ENCODE measurements around the gene SAP130.

SAP130 gene

GRCh38 chr2:127969446-127969845, 58.4 kb downstream of the SAP130 start:
- Histone ChIP-seq H3K9ac (ENCODE audit: low read length) (no peak overlapping the region), H2AFZ (ENCODE audit: low read length) (no peak overlapping the region), H4K20me1 (ENCODE audit: insufficient read depth, low read length) (no peaks in the 10 kb centered on the region), H3K36me3 (replicated peaks; ENCODE audit: insufficient read depth, low read length) (no peaks in the 10 kb centered on the region), H3K79me2 (ENCODE audit: low read length) (no peaks in the 10 kb centered on the region), H3K4me1 (ENCODE audit: low read length) (no peaks in the 10 kb centered on the region), H3K4me3 (ENCODE audit: low read length) (no peak overlapping the region), H3K4me2 (ENCODE audit: low read depth, low read length) (no peak overlapping the region), H3K27ac (ENCODE audit: low read length) (no peak overlapping the region), H3K27me3 (replicated peaks; ENCODE audit: insufficient read depth, low read length) (no peaks in the 10 kb centered on the region), H3K9me3 (replicated peaks; ENCODE audit: insufficient read depth, low read length) (no peaks in the 10 kb centered on the region), H3F3A (ENCODE audit: insufficient read depth, low read length) (no peaks in the 10 kb centered on the region), H3K9me2 (replicated peaks; ENCODE audit: insufficient read depth, low read length) (no peaks in the 10 kb centered on the region)
- TF ChIP-seq EZH2phosphoT487 (IDR thresholded peaks at IDR 0.05; ENCODE audit: low read length) (no peak), CTCF (IDR thresholded peaks at IDR 0.05; ENCODE audit: low read length) (no peak), EZH2 (optimal IDR thresholded peaks at IDR 0.05; ENCODE audit: low read depth, low read length) (no peak)
- no peak for DNase-seq

GRCh38 chr2:127968610-127969339, 59.1 kb downstream of the SAP130 start:
- no peak overlapping the region for H3K4me3 ChIP-seq (ENCODE audit: low read length)
- H4K20me1 ChIP-seq (ENCODE audit: insufficient read depth, low read length): no peaks in the 10 kb centered on the region
- no peak for DNase-seq
- H3K27me3 ChIP-seq (replicated peaks; ENCODE audit: insufficient read depth, low read length): no peaks in the 10 kb centered on the region
- H3K36me3 ChIP-seq (replicated peaks; ENCODE audit: insufficient read depth, low read length): 0 out of 2 replicates have a peak, but pooled peaks cover 1% of the 10 kb centered on the region
- no peak overlapping the region for H3K27ac ChIP-seq (ENCODE audit: low read length)
- no peak overlapping the region for H3K9ac ChIP-seq (ENCODE audit: low read length)
- H3K9me2 ChIP-seq (replicated peaks; ENCODE audit: insufficient read depth, low read length): no peaks in the 10 kb centered on the region
- TF ChIP-seq CTCF (IDR thresholded peaks at IDR 0.05; ENCODE audit: low read length) (no peak), EZH2phosphoT487 (IDR thresholded peaks at IDR 0.05; ENCODE audit: low read length) (no peak), EZH2 (optimal IDR thresholded peaks at IDR 0.05; ENCODE audit: low read depth, low read length) (no peak)
- H3K79me2 ChIP-seq (ENCODE audit: low read length): no peaks in the 10 kb centered on the region
- no peak overlapping the region for H2AFZ ChIP-seq (ENCODE audit: low read length)
- no peaks in the 10 kb centered on the region for H3K9me3 ChIP-seq (replicated peaks; ENCODE audit: insufficient read depth, low read length)
- H3F3A ChIP-seq (ENCODE audit: insufficient read depth, low read length): no peaks in the 10 kb centered on the region
- H3K4me1 ChIP-seq (ENCODE audit: low read length): no peaks in the 10 kb centered on the region
- no peak overlapping the region for H3K4me2 ChIP-seq (ENCODE audit: low read depth, low read length)

- H2AFZ ChIP-seq (ENCODE audit: low read length): no peak overlapping the region
- H3K4me3 ChIP-seq (ENCODE audit: low read length): no peak overlapping the region
- H3K36me3 ChIP-seq (replicated peaks; ENCODE audit: insufficient read depth, low read length): 0 out of 2 replicates have a peak, but pooled peaks cover 3% of the 10 kb centered on the region
- no peaks in the 10 kb centered on the region for H3K27me3 ChIP-seq (replicated peaks; ENCODE audit: insufficient read depth, low read length)
- no peaks in the 10 kb centered on the region for H3K79me2 ChIP-seq (ENCODE audit: low read length)
- H3F3A ChIP-seq (ENCODE audit: insufficient read depth, low read length): no peaks in the 10 kb centered on the region
- TF ChIP-seq EZH2 (optimal IDR thresholded peaks at IDR 0.05; ENCODE audit: low read depth, low read length) (no peak), EZH2phosphoT487 (IDR thresholded peaks at IDR 0.05; ENCODE audit: low read length) (no peak), CTCF (IDR thresholded peaks at IDR 0.05; ENCODE audit: low read length) (no peak)
- H3K9ac ChIP-seq (ENCODE audit: low read length): no peak overlapping the region
- no peak overlapping the region for H3K4me2 ChIP-seq (ENCODE audit: low read depth, low read length)
- H3K27ac ChIP-seq (ENCODE audit: low read length): no peak overlapping the region
- no peaks in the 10 kb centered on the region for H4K20me1 ChIP-seq (ENCODE audit: insufficient read depth, low read length)
- no peaks in the 10 kb centered on the region for H3K9me3 ChIP-seq (replicated peaks; ENCODE audit: insufficient read depth, low read length)
- no peaks in the 10 kb centered on the region for H3K4me1 ChIP-seq (ENCODE audit: low read length)
- no peaks in the 10 kb centered on the region for H3K9me2 ChIP-seq (replicated peaks; ENCODE audit: insufficient read depth, low read length)
- DNase-seq: no peak
Measured at GRCh38 chr2:127961729-127962128, 66.1 kb downstream of the SAP130 start.

All from MM.1S (cell line).